DOHH2 (cell line): ENCODE data around the gene TBCD.

ENCODE experiments used
- H3F3A ChIP-seq: fragments of 200-600 bp; sonication (generic), shearing (Covaris generic); 2 replicates; pipeline ENCODE4 v1.6.0; 2016; ENCODE audit warnings: antibody characterized with exemption, mild to moderate bottlenecking; ENCODE audit not compliant: control insufficient read depth, insufficient read depth
- H3K27ac ChIP-seq: fragments of 200-600 bp; sonication (generic); 2 replicates; pipeline ENCODE4 v1.5.1; 2014; ENCODE audit warnings: low read depth, mild to moderate bottlenecking, low read length, moderate library complexity
- H3K27me3 ChIP-seq: fragments of 200-600 bp; sonication (generic); 2 replicates; pipeline ENCODE4 v1.6.1; 2014; ENCODE audit warnings: mild to moderate bottlenecking, low read length, mixed read lengths; ENCODE audit not compliant: control insufficient read depth
- H3K36me3 ChIP-seq: fragments of 200-600 bp; sonication (generic); 2 replicates; pipeline ENCODE4 v1.6.1; 2014; ENCODE audit warnings: mild to moderate bottlenecking, low read length, moderate library complexity, mixed read lengths; ENCODE audit not compliant: control insufficient read depth
- H3K4me1 ChIP-seq: fragments of 200-600 bp; sonication (generic); 2 replicates; pipeline ENCODE4 v1.6.1; 2014; ENCODE audit warnings: mild to moderate bottlenecking, low read length, mixed read lengths; ENCODE audit not compliant: control insufficient read depth
- H3K4me2 ChIP-seq: fragments of 200-600 bp; sonication (generic); 2 replicates; pipeline ENCODE4 v1.6.0; 2014; ENCODE audit warnings: mild to moderate bottlenecking, low read length, moderate library complexity
- H3K4me3 ChIP-seq: fragments of 200-600 bp; sonication (generic); 2 replicates; pipeline ENCODE4 v1.5.1; 2014; ENCODE audit warnings: mild to moderate bottlenecking, low read length, mixed read lengths
- H3K79me2 ChIP-seq: fragments of 200-600 bp; sonication (generic); 2 replicates; pipeline ENCODE4 v1.6.1; 2014; ENCODE audit warnings: mild to moderate bottlenecking, low read length, mixed read lengths; ENCODE audit not compliant: control insufficient read depth
- H3K9me2 ChIP-seq: fragments of 200-600 bp; sonication (generic); replicated peaks from 2 replicates; pipeline ENCODE4 v1.6.1; 2014; ENCODE audit warnings: mild to moderate bottlenecking, low read length, mixed read lengths; ENCODE audit not compliant: control insufficient read depth
- H3K9me3 ChIP-seq: fragments of 200-600 bp; sonication (generic); 2 replicates; pipeline ENCODE4 v1.6.1; 2014; ENCODE audit warnings: antibody characterized with exemption, low read length, mixed read lengths; ENCODE audit not compliant: control insufficient read depth, insufficient read depth
- H4K20me1 ChIP-seq: fragments of 200-600 bp; sonication (generic); 2 replicates; pipeline ENCODE4 v1.6.0; 2014; ENCODE audit warnings: low read depth, mild to moderate bottlenecking, antibody characterized with exemption, low read length, moderate library complexity; ENCODE audit not compliant: control insufficient read depth, insufficient read depth
- EZH2phosphoT487 ChIP-seq: fragments of 200-600 bp; sonication (generic); IDR thresholded peaks from 2 replicates; pipeline ENCODE4 v1.6.1; 2017; ENCODE audit warnings: borderline replicate concordance, mild to moderate bottlenecking, antibody characterized with exemption, low read length, moderate library complexity, mixed read lengths
- TF ChIP-seq, protein P1 (sequence below): fragments of 200-600 bp; sonication (generic); IDR thresholded peaks from one replicate; pipeline ENCODE4 v1.5.1; 2014; ENCODE audit warnings: antibody characterized with exemption, mild to moderate bottlenecking, low read depth, low read length; ENCODE audit not compliant: poor library complexity, severe bottlenecking

TBCD gene

GRCh38 chr17:82779541-82779940, 27.7 kb downstream of the TBCD start:
- TF ChIP-seq EZH2phosphoT487 = no peak
- TF ChIP-seq, protein P1, sequence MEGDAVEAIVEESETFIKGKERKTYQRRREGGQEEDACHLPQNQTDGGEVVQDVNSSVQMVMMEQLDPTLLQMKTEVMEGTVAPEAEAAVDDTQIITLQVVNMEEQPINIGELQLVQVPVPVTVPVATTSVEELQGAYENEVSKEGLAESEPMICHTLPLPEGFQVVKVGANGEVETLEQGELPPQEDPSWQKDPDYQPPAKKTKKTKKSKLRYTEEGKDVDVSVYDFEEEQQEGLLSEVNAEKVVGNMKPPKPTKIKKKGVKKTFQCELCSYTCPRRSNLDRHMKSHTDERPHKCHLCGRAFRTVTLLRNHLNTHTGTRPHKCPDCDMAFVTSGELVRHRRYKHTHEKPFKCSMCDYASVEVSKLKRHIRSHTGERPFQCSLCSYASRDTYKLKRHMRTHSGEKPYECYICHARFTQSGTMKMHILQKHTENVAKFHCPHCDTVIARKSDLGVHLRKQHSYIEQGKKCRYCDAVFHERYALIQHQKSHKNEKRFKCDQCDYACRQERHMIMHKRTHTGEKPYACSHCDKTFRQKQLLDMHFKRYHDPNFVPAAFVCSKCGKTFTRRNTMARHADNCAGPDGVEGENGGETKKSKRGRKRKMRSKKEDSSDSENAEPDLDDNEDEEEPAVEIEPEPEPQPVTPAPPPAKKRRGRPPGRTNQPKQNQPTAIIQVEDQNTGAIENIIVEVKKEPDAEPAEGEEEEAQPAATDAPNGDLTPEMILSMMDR = no peak
- peaks cover 42% of the 10 kb centered on the region for H3K36me3 ChIP-seq
- H3K4me1 ChIP-seq = peaks cover 19% of the 10 kb centered on the region

GRCh38 chr17:82780195-82780594, 28.3 kb downstream of the TBCD start:
- no peak overlapping the region for H3K4me3 ChIP-seq
- H3K4me2 ChIP-seq = no peak overlapping the region
- H3F3A ChIP-seq = peaks cover 4% of the 10 kb centered on the region; the same call in 1 of the 2 replicates
- no peak overlapping the region for H3K27ac ChIP-seq
- TF ChIP-seq, protein P1 = no peak
- no peak for TF ChIP-seq EZH2phosphoT487
- peaks cover 15% of the 10 kb centered on the region for H3K4me1 ChIP-seq
- no peaks in the 10 kb centered on the region for H3K79me2 ChIP-seq
- no peaks in the 10 kb centered on the region for H3K27me3 ChIP-seq
- no peaks in the 10 kb centered on the region for H3K9me3 ChIP-seq
- H3K9me2 ChIP-seq = no peaks in the 10 kb centered on the region
- H3K36me3 ChIP-seq = peaks cover 42% of the 10 kb centered on the region
- no peaks in the 10 kb centered on the region for H4K20me1 ChIP-seq

More at GRCh38 chr17:82779541-82779940, 27.7 kb downstream of the TBCD start:
- Histone ChIP-seq H3K4me3 (no peak overlapping the region), H3K9me3 (no peaks in the 10 kb centered on the region), H3K4me2 (no peak overlapping the region), H4K20me1 (no peaks in the 10 kb centered on the region), H3K79me2 (no peaks in the 10 kb centered on the region), H3K9me2 (no peaks in the 10 kb centered on the region), H3F3A (peaks cover 4% of the 10 kb centered on the region; the same call in 1 of the 2 replicates), H3K27me3 (no peaks in the 10 kb centered on the region), H3K27ac (no peak overlapping the region)

DNA sequence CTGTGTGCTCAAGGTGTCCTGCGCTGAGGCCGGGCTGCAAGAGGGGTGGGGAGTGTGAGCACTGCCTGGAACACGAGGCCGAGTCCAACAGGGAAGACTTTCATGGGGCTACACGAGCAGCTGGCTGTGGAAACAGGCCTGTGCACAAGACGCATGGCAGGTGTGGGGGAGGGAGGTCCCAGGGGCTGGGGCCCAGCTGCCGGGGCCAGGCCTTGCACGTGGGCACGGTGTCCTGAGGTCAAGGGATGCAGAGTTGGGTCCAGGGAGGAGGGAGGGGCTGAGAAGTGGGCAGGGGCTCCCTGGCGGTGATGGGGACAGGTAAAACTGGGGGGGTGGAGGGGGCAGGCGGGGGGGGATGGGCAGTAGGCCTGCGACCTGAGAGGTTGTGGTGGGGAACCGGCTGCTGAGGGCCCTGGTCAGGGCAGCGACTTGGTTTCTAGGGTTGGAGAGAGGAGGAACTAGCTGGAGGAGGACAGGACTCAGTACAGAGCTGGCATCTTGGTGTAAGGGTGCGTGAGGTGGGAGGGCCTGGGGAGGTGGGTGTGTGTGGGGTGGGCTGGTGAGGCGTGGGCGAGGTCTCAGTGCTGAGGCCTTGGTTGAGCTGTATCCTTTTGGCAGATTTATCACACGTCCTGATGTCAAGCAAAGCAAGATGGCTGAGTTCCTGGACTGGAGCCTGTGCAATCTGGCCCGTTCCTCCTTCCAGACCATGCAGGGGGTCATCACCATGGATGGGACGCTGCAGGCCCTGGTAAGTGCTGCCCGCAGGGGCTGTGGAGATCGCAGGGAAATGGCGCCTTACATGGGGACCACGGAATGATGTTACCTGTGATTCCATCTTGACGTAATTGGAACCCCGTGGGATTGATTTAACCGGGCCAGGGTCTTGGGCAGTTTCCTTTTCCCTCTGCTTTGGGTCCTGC, 29.4 kb downstream of the TBCD start:
- Histone ChIP-seq H3F3A (peaks cover 4% of the 10 kb centered on the region; the same call in 1 of the 2 replicates), H3K27ac (no peak overlapping the region), H3K27me3 (no peaks in the 10 kb centered on the region), H3K9me2 (no peaks in the 10 kb centered on the region), H3K36me3 (peaks cover 37% of the 10 kb centered on the region), H3K4me1 (peaks cover 9% of the 10 kb centered on the region), H3K4me3 (no peak overlapping the region), H4K20me1 (no peaks in the 10 kb centered on the region), H3K9me3 (no peaks in the 10 kb centered on the region), H3K79me2 (no peaks in the 10 kb centered on the region), H3K4me2 (no peak overlapping the region)
- TF ChIP-seq, protein P1 = no peak
- TF ChIP-seq EZH2phosphoT487 = no peak
